Colon (tissue), 2 donors: Measurements from ENCODE around the gene C5AR1.
"Not testable (repeated sequence)": the region's sequence is repeated elsewhere in the genome, so short reads cannot be mapped to it uniquely, and the experiment has no call there.

ENCODE experiments used
- FAIRE-seq: peaks from 2 replicates; lab custom pipeline; 2012; peaks lifted over from hg19 to GRCh38; lab: Jason Lieb, UNC
- donor health status: control.
- donor health status: control.

Gene C5AR1

GRCh38 chr19:47331931-47332547, 22.4 kb downstream of the C5AR1 start, which contains the start of gene C5AR2:
Gene C5AR2, plus strand, starts transcription at chr19:47332175. Its CDS starts 8,625 bp downstream, at chr19:47340800.
- FAIRE-seq: no peak

- not testable (repeated sequence) for FAIRE-seq
These were observed 27.4 kb downstream of the C5AR1 start for GRCh38 chr19:47336765-47337718.

GRCh38 chr19:47339196-47339880, 29.7 kb downstream of the C5AR1 start:
- FAIRE-seq: no peak

- FAIRE-seq: no peak
These were observed 31.0 kb downstream of the C5AR1 start for GRCh38 chr19:47340477-47341208.

- no peak for FAIRE-seq
These were observed 32.1 kb downstream of the C5AR1 start for GRCh38 chr19:47341734-47342133.

- no peak for FAIRE-seq
These were observed 33.6 kb downstream of the C5AR1 start for GRCh38 chr19:47343194-47343802.

GRCh38 chr19:47344425-47344824, 34.8 kb downstream of the C5AR1 start:
- no peak for FAIRE-seq

- not testable (repeated sequence) for FAIRE-seq
These were observed 36.4 kb downstream of the C5AR1 start for GRCh38 chr19:47346024-47346423.

GRCh38 chr19:47348819-47349795, 39.4 kb downstream of the C5AR1 start, which contains the start of gene DHX34:
Gene DHX34, plus strand, starts transcription at chr19:47349315. Its CDS starts 3,716 bp downstream, at chr19:47353031.
- FAIRE-seq: peak; percentile 36

- no peak for FAIRE-seq
These were observed 41.0 kb downstream of the C5AR1 start for GRCh38 chr19:47350630-47351029.

- no peak for FAIRE-seq
These were observed 41.9 kb downstream of the C5AR1 start for GRCh38 chr19:47351548-47351947.

GRCh38 chr19:47352095-47352494, 42.4 kb downstream of the C5AR1 start:
- no peak for FAIRE-seq

- no peak for FAIRE-seq
These were observed 43.6 kb downstream of the C5AR1 start for GRCh38 chr19:47353307-47353712.

GRCh38 chr19:47356900-47357299, 47.2 kb downstream of the C5AR1 start:
- no peak for FAIRE-seq

- FAIRE-seq: no peak
These were observed 48.4 kb downstream of the C5AR1 start for GRCh38 chr19:47357788-47358680.

GRCh38 chr19:47358936-47359335, 49.3 kb downstream of the C5AR1 start:
- no peak for FAIRE-seq

GRCh38 chr19:47362321-47362720, 52.7 kb downstream of the C5AR1 start:
- no peak for FAIRE-seq

GRCh38 chr19:47363758-47364531, 54.3 kb downstream of the C5AR1 start:
- no peak for FAIRE-seq
